Activated naive CD4-positive, alpha-beta T cell treated with anti-CD3 and anti-CD28 coated beads for 36 hours (primary cell): ENCODE results near the gene KCNK3. TPM values are rescaled to one million over a fixed set of nuclear protein-coding genes. Genes with fewer than 3 reads are reported as not detected.

Experiments used
- CTCF ChIA-PET: fragments of 350-600 bp; sonication (Branson Sonifier 250); formaldehyde crosslinking; loops from one replicate; lab custom pipeline; 2021; ENCODE audit warnings: antibody characterized with exemption; lab: Charles Lee
- DNase-seq: peaks from one replicate; pipeline ENCODE4 v3.0.0-alpha.2; 2020
- H3K27ac Mint-ChIP-seq: one replicate; pipeline ENCODE4 v1.8.0; 2021; ENCODE audit warnings: mild to moderate bottlenecking, mixed read lengths
- H3K27me3 Mint-ChIP-seq: one replicate; pipeline ENCODE4 v1.8.0; 2021; ENCODE audit warnings: low read depth, mixed read lengths
- H3K36me3 Mint-ChIP-seq: one replicate; pipeline ENCODE4 v1.8.0; 2021; ENCODE audit warnings: low read depth, mixed read lengths
- H3K4me1 Mint-ChIP-seq: one replicate; pipeline ENCODE4 v1.8.0; 2021; ENCODE audit warnings: low read depth, mixed read lengths
- H3K4me3 Mint-ChIP-seq: one replicate; pipeline ENCODE4 v1.8.0; 2021; ENCODE audit warnings: mild to moderate bottlenecking, moderate library complexity, mixed read lengths
- H3K9me3 Mint-ChIP-seq: one replicate; pipeline ENCODE4 v1.8.0; 2021; ENCODE audit warnings: mixed read lengths
- intact Hi-C: fragments of 100-400 bp; cut with micrococcal nuclease; formaldehyde crosslinking; loops from one replicate; pipeline ENCODE4 v1.15.1; 2023
- total RNA-seq, 2 experiments: library from RNA; stranded (reverse); gene quantifications; one replicate each; pipeline ENCODE4 v1.2.3, GENCODE V29; 2021

Gene KCNK3
- not detected for total RNA-seq

DNA sequence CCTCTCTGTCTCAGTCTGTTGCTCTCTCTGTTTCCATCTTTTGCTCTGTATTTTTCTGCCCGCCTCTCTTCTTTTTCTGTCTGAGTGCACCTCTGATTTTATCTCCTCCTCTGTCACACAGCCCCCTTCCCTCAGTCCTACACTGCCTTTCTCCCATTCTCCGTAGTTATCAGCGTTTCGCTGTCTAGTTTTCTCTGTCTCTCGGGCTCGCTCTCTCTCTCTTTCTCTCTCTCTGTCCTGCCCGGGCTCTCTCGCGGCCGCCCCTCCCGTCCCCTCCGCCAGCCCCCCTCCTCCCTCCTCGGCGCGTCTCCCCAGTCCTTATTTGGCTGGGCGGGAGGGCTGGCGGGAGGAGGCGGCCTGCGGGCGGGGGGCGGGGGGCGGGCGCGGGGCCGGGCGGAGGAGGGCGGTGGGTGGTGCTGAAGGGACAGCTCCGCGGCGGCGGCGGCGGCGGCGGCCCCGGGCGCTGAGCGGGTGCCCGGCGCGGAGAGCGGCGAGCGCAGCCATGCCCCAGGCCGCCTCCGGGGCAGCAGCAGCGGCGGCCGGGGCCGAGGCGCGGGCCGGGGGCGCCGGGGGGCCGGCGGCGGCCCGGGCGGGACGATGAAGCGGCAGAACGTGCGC is at the start of gene KCNK3:
KCNK3 (plus strand) TSS at position 444 of the 618 bp plus-strand sequence; CDS start at position 598, 154 bp downstream.
- CTCF ChIA-PET, result no interaction called here
- DNase-seq, result peak; percentile 53
- peaks cover 5% of the 10 kb centered on the region for H3K4me1 Mint-ChIP-seq
- peaks cover 57% of the 10 kb centered on the region for H3K27me3 Mint-ChIP-seq
- H3K36me3 Mint-ChIP-seq, result no peaks in the 10 kb centered on the region
- no peaks in the 10 kb centered on the region for H3K9me3 Mint-ChIP-seq
- no peak within 1 kb of the TSS for H3K27ac Mint-ChIP-seq
- intact Hi-C loops, result no loop called here
- no peak within 1 kb of the TSS for H3K4me3 Mint-ChIP-seq

DNA sequence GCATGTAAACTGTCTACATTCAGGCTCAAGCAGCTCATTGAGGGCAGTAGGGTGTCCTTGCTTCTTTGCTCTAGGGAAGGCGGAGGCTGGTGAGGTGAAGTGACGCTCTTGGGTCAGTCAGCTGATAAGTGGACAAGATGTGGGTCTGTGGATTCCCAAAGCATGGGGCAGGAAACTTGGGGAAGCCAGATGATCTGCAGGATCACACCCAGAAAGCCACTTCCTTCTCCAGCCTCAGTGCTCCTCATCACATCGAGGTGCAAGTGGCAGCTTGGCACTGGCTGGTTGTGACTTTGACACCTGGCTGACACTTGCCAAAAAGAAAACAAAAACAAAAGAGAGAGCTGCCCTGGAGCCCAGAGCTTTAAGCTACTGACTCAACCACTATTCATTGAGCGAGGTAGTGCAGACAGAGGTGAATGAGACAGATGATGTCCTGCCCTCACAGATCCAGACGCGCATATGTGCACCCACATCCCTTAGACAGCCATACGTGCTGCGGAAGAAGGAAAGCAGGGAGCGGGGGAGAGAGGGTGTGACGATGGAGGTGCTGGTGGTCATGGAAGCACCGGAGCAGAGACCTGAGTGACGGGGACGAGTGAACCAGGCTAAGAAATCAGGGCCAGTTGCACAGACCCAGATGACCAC is 48.2 kb upstream of the KCNK3 start:
- Mint-ChIP-seq H3K36me3 (no peaks in the 10 kb centered on the region), H3K27ac (no peak overlapping the region), H3K9me3 (no peaks in the 10 kb centered on the region), H3K4me1 (no peaks in the 10 kb centered on the region), H3K27me3 (peaks cover 28% of the 10 kb centered on the region), H3K4me3 (no peak overlapping the region)
- CTCF ChIA-PET, result no interaction called here
- intact Hi-C loops, result no loop called here
- no peak for DNase-seq

DNA sequence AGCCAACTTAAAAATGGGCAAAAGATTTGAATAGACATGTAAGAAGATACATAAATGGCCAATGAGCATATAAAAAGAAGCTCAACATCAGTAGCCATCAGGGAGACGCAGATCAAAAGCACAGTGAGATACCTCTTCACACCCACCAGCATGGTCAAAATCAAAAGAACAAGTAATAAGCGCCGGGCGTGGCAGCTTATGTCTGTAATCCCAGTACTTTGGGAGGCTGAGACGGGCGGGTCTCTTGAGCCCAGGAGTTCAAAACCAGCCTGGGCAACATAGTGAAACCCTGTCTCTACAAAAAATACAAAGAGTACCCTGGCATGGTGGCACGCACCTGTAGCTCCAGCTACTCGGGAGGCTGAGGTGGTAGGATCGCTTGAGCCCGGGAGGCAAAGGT is 46.8 kb upstream of the KCNK3 start:
- no peak overlapping the region for H3K27ac Mint-ChIP-seq
- CTCF ChIA-PET, result no interaction called here
- H3K36me3 Mint-ChIP-seq, result no peaks in the 10 kb centered on the region
- H3K4me3 Mint-ChIP-seq, result no peak overlapping the region
- peaks cover 30% of the 10 kb centered on the region for H3K27me3 Mint-ChIP-seq
- intact Hi-C loops, result no loop called here
- H3K4me1 Mint-ChIP-seq, result no peaks in the 10 kb centered on the region
- no peaks in the 10 kb centered on the region for H3K9me3 Mint-ChIP-seq
- no peak for DNase-seq

DNA sequence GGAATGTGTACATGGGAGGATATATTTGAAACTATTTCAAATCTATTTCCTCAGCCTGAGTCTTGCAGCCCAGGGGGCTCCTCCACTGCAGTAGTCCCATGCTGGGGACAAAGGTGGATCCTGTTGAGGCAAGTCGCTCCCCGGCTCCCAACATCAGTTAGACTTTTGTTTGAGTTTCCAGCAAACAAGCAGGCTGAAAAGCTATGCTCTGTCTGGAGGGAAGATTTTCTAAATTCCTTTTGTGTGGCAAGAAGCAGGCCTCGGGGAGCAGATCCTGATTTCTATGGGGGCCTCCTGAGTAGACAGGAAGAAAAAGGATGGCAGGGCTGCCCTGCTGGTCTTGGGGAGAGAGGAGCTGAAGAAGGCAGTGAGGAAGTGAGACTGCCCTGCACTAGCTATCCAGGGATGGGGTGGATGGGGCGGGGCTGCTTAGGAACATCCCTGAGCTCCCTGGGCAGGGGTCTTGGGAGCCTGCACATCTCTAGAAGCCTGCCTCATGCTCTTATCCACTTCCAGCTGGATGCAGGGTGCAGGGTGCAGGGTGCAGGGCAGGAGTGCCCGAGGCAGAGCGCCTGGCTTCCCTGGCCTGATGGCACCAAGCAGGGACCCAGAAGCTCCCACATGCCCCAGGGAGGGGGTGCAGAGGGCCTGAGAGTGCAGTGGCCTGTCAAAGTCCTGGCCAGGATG is 45.4 kb upstream of the KCNK3 start:
- CTCF ChIA-PET, result interaction anchor here (0.6 kb wide), 1 partner anchor 151 kb away, joined by 5 read pairs; no protein-coding TSS in a partner anchor
- no peaks in the 10 kb centered on the region for H3K4me1 Mint-ChIP-seq
- intact Hi-C loops, result no loop called here
- H3K27me3 Mint-ChIP-seq, result peaks cover 27% of the 10 kb centered on the region
- no peaks in the 10 kb centered on the region for H3K36me3 Mint-ChIP-seq
- no peak overlapping the region for H3K27ac Mint-ChIP-seq
- H3K9me3 Mint-ChIP-seq, result no peaks in the 10 kb centered on the region
- no peak overlapping the region for H3K4me3 Mint-ChIP-seq
- no peak for DNase-seq

DNA sequence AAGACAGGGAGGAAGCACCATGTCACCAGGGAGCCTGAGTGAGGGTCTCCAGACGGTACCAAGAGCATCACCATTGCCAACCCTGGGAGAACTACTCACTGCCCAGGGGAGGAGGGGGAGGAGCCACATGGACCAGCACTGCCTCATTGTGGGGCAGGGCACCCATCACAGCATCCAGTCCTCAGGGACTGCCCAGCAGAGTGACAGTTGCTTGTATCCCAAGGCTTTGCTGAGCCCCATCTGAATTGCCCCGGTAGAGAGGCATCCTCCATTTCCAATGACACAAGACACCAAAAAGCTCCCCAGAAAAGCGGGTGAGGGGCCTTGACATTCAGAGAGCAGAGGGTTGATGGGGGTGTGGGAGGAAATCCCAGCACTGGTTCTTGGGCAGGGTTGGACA is 44.5 kb upstream of the KCNK3 start:
- peaks cover 23% of the 10 kb centered on the region for H3K27me3 Mint-ChIP-seq
- intact Hi-C loops, result no loop called here
- no peaks in the 10 kb centered on the region for H3K9me3 Mint-ChIP-seq
- H3K27ac Mint-ChIP-seq, result no peak overlapping the region
- H3K36me3 Mint-ChIP-seq, result no peaks in the 10 kb centered on the region
- no peak overlapping the region for H3K4me3 Mint-ChIP-seq
- DNase-seq, result no peak
- CTCF ChIA-PET, result no interaction called here
- H3K4me1 Mint-ChIP-seq, result no peaks in the 10 kb centered on the region

DNA sequence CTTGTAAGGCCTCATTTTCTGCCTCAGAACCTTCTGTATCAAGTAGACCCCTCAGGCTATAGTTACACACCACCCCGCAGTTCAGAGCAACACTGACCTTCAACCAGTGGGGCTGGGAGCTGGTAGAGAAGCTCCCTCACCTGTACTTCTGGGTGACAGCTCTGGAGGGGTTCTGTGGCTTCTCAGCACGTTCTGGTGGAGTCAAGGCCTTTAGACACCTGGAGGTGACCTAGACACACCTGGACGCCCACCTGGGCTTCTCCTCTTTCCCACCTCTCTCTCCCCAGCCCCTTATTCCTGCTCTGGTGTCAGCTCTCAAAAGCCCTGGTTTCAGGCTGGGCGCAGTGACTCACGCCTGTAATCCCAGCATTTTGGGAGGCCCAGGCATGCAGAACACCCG is 44.0 kb upstream of the KCNK3 start:
- Mint-ChIP-seq H3K27me3 (peaks cover 22% of the 10 kb centered on the region), H3K9me3 (no peaks in the 10 kb centered on the region), H3K4me1 (no peaks in the 10 kb centered on the region), H3K27ac (no peak overlapping the region), H3K36me3 (no peaks in the 10 kb centered on the region), H3K4me3 (no peak overlapping the region)
- no peak for DNase-seq
- CTCF ChIA-PET, result no interaction called here
- intact Hi-C loops, result no loop called here

DNA sequence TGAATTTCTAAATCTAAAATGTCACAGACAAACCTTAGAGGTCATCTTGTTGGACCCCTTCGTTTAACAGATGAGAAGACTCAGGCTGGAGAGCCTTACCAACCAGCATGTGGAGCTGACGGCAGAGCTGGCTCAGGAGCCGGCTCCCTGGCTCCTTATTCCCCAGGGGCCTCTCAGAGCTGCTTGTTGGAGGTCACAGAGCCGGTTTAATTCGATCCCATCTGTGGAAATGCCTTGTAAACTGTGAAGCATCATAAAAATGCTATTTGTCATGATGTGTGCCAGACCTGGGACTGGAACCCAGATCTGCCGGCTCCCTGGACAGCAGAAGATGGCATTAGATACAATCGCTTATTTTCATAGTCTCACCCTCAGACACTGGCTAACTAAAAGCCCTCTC is 43.2 kb upstream of the KCNK3 start:
- CTCF ChIA-PET, result no interaction called here

DNA sequence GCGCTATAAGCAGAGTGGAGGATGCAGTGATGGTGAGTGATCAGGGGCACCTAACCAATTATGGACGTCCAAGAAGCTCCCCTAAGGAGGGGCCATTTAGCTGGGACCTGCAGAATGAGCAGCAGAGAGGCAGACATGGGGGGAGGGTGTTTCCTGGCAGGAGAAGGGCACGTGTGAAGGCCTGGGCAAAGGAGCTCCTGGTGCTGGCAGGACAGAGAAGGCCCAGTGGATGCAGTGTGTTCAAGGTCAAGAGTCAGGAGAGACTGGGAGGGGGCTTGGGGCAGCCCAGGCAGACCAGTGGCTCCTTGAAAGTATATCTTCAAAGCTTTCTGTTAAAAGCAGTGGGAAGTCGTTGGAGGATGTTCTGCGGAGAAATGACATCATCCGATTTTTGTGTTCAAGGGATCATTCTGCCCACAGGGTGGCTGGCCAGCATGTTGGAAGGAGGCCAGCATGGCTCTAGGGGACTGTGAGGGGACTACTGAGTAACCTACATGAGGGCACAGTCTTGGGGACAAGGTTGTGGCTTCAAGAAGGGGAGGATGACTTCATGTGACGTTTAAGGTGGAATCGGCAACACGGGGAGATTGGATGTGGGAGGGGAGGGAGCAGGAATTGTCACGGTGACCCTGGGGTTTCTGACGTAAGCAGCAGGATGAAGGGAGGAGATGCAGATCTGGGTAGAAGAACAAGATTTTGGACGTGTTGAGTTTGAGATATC is 42.4 kb upstream of the KCNK3 start:
- no peaks in the 10 kb centered on the region for H3K4me1 Mint-ChIP-seq
- no peak overlapping the region for H3K27ac Mint-ChIP-seq
- DNase-seq, result no peak
- H3K4me3 Mint-ChIP-seq, result no peak overlapping the region
- CTCF ChIA-PET, result no interaction called here
- H3K9me3 Mint-ChIP-seq, result no peaks in the 10 kb centered on the region
- peaks cover 16% of the 10 kb centered on the region for H3K27me3 Mint-ChIP-seq
- intact Hi-C loops, result no loop called here
- H3K36me3 Mint-ChIP-seq, result no peaks in the 10 kb centered on the region

More for the DNA sequence above, 43.2 kb upstream of the KCNK3 start:
- Mint-ChIP-seq H3K9me3 (no peaks in the 10 kb centered on the region), H3K27ac (no peak overlapping the region), H3K4me1 (no peaks in the 10 kb centered on the region), H3K27me3 (peaks cover 21% of the 10 kb centered on the region), H3K36me3 (no peaks in the 10 kb centered on the region), H3K4me3 (no peak overlapping the region)
- DNase-seq, result no peak
- intact Hi-C loops, result no loop called here

DNA sequence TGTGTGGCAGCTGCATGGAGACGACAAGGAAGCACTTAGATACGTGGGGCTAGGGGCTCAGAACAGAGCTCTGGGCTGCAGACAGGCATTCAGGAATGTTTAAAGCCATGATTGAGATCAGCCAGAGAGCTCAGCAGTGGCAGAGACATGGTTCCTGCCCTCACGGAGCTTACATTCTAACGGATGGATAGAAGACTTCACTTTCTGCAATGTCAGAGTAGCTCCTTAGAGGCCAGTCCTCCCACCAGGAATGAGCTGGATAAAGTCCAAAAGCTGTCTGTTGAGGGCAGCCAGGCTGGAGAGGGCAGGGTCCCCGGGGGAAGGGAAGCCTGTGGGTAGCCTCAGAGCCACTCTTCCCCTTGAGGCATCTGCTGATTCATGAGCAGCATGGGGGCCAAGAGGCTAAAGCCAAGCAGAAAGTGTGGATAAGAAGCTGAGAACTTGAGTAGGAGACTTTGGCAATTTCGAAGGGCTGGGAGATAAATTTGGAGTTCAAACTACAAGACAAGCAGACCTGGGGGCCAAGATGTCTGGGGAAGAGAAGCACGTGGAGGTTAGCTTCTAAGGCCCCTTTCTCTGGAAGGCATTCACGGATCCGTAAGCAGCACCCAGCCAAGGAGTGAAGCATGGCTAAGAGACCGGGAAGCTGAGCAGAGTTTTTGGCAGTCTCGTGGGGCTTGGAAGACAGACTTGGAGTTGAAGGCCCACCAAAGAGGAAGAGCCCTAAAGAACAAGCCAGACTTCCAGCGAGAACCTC is 41.6 kb upstream of the KCNK3 start:
- peaks cover 9% of the 10 kb centered on the region for H3K27me3 Mint-ChIP-seq
- CTCF ChIA-PET, result no interaction called here
- DNase-seq, result no peak
- intact Hi-C loops, result no loop called here
- H3K9me3 Mint-ChIP-seq, result no peaks in the 10 kb centered on the region
- H3K4me1 Mint-ChIP-seq, result no peaks in the 10 kb centered on the region
- H3K36me3 Mint-ChIP-seq, result no peaks in the 10 kb centered on the region
- no peak overlapping the region for H3K27ac Mint-ChIP-seq
- H3K4me3 Mint-ChIP-seq, result no peak overlapping the region

DNA sequence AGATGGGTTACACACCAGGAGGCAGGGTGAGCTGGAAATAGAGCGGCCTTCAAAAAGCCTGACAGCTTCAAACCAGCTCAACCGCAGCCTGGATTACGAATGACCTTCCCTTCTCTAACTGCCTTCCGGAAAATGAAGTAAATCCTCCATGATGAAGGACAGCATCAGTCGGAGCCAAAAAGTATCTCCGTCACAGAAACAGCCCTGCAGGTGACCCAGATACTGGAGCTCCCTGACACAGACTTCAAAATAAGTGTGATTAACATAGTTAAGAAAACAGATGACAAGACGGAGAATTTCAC is 41.1 kb upstream of the KCNK3 start:
- intact Hi-C loops, result no loop called here
- CTCF ChIA-PET, result no interaction called here
- Mint-ChIP-seq H3K27ac (no peak overlapping the region), H3K27me3 (peaks cover 8% of the 10 kb centered on the region), H3K4me1 (no peaks in the 10 kb centered on the region), H3K4me3 (no peak overlapping the region), H3K36me3 (no peaks in the 10 kb centered on the region), H3K9me3 (no peaks in the 10 kb centered on the region)
- no peak for DNase-seq

DNA sequence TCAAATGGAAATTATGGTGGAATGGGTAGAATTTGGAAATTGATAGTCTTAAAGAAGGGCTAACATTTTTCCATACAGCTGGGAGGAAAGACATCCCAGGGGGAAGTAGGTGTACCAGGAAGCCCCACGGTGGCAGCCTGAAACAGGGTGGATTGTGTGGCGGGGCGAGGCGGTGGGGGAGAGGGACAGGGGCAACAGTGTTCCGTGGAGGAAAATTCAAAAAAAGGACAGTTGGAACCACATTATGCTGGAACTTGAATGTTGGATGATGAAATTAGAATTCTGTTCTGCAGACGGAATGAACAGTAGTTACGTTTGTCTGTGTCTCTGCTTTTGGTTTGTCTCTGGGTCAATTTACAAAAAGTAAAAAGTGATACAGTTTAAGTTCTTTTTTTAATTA is 40.7 kb upstream of the KCNK3 start:
- no peaks in the 10 kb centered on the region for H3K4me1 Mint-ChIP-seq
- H3K4me3 Mint-ChIP-seq, result no peak overlapping the region
- no peaks in the 10 kb centered on the region for H3K9me3 Mint-ChIP-seq
- CTCF ChIA-PET, result no interaction called here
- intact Hi-C loops, result no loop called here
- no peak for DNase-seq
- no peak overlapping the region for H3K27ac Mint-ChIP-seq
- H3K27me3 Mint-ChIP-seq, result peaks cover 8% of the 10 kb centered on the region
- H3K36me3 Mint-ChIP-seq, result no peaks in the 10 kb centered on the region

DNA sequence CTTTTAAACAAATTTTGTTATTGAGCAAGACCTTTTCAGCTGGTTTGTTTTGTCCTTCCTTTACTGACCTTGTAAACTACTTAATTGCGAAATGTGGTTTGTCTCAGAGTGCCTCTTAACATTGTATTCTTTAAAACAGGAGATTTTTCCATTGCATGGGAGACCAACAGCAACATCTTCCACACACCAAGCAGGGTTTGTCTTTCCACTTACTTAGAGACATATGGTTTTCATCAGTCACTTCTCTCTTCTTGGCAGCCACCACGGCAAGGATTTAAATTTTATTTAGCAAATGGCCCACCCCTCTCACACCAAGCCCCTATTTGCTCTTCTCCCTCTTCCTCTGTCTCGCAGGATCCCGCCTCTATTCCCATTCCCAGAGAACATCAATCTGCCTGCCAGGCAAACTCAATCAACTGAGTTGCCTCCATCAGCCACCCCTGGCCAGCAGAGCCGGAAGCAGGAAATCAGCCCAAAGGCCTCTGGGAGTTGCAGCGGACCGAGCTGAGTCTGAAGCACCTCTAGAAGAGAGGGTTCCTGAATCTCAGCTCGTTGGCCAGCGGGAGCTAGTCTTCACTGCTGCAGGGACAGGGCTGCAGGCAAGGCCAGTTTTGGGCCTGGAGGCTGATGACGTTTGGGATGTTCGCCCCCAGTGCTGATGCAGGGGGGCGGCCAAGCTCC is 40.0 kb upstream of the KCNK3 start:
- H3K4me1 Mint-ChIP-seq, result no peaks in the 10 kb centered on the region
- peaks cover 8% of the 10 kb centered on the region for H3K27me3 Mint-ChIP-seq
- DNase-seq, result no peak
- intact Hi-C loops, result no loop called here
- H3K36me3 Mint-ChIP-seq, result no peaks in the 10 kb centered on the region
- CTCF ChIA-PET, result no interaction called here
- H3K27ac Mint-ChIP-seq, result no peak overlapping the region
- no peaks in the 10 kb centered on the region for H3K9me3 Mint-ChIP-seq
- no peak overlapping the region for H3K4me3 Mint-ChIP-seq
